K562 (cell line): ENCODE measurements around the gene CDC42EP1. TPM values are rescaled to one million over a fixed set of nuclear protein-coding genes. Genes with fewer than 3 reads are reported as not detected.
A peak's percentile ranks its signal among the peaks of the same experiment; 100 is the strongest.

Experiments
- LARP7 ChIP-seq: fragments of 450-650 bp; IDR thresholded peaks from 2 replicates; pipeline ENCODE4 v1.6.1; 2016
- MCM5 ChIP-seq: fragments of 450-650 bp; IDR thresholded peaks from 2 replicates; pipeline ENCODE4 v1.6.1; 2016; ENCODE audit warnings: low read depth
- MEIS2 ChIP-seq: fragments of 450-650 bp; IDR thresholded peaks from 2 replicates; pipeline ENCODE4 v1.6.1; 2014; ENCODE audit warnings: mild to moderate bottlenecking; ENCODE audit not compliant: partially characterized antibody
- RHOXF2B ChIP-seq: fragments of 250-450 bp; sonication (Bioruptor Pico); conservative IDR thresholded peaks from 2 replicates; pipeline ENCODE4 v1.5.1; 2021
- ZFP36 ChIP-seq: fragments of 150-350 bp; IDR thresholded peaks from 2 replicates; pipeline ENCODE4 v1.6.1; 2018; ENCODE audit warnings: low read length, low read depth; ENCODE audit not compliant: partially characterized antibody
- ZFPM2 ChIP-seq: fragments of 250-450 bp; sonication (Bioruptor Pico); IDR thresholded peaks from 2 replicates; pipeline ENCODE4 v1.5.1; 2022; ENCODE audit warnings: mild to moderate bottlenecking
- ZNF695 ChIP-seq: fragments of 450-650 bp; formaldehyde crosslinking; IDR thresholded peaks from 2 replicates; pipeline ENCODE4 v1.4.0; 2020; ENCODE audit warnings: mild to moderate bottlenecking, moderate library complexity
- polyA plus RNA-seq, 8 experiments: library from polyadenylated mRNA; depleted of rRNA in 4 of 8; stranded (reverse) in 5 of 8; unstranded in 3 of 8; fragments of >200 nt; fragmentation: Nextera tagmentation in 2 of 8; fragmentation: Illumina TruSeq in 1 of 8; extraction: Ambion mirVana in 2 of 8; extraction: Trizol in 1 of 8; gene quantifications; 2 replicates each; pipeline versions ENCODE4 v1.2.1 to v1.2.3, GENCODE V29; 2011 to 2014; ENCODE audit warnings: inconsistent platforms in 1 of 8, missing spikeins in 1 of 8
- total RNA-seq, 7 experiments: library from RNA; depleted of rRNA in 6 of 7; stranded (reverse); fragments of >200 nt in 6 of 7; fragmentation: Illumina TruSeq in 2 of 7; extraction: Trizol in 2 of 7; gene quantifications; 2 replicates each; pipeline versions ENCODE4 v1.2.1 to v1.2.3, GENCODE V29; 2011 to 2021; ENCODE audit warnings: low replicate concordance in 1 of 7
- TF ChIP-seq, protein P1 (sequence below): fragments of 150-350 bp; conservative IDR thresholded peaks from 2 replicates; pipeline ENCODE4 v1.6.1; 2014; ENCODE audit warnings: low read length
- TF ChIP-seq, protein P2 (sequence below): fragments of 250-450 bp; sonication (Bioruptor Pico); IDR thresholded peaks from 2 replicates; pipeline ENCODE4 v1.9.0; 2021; ENCODE audit warnings: mild to moderate bottlenecking, inconsistent platforms
- TF ChIP-seq, protein P3 (sequence below): fragments of 200-800 bp; sonication (Bioruptor generic); IDR thresholded peaks from 2 replicates; pipeline ENCODE4 v1.6.1; 2016; ENCODE audit warnings: missing genetic modification characterization, missing compliant biosample characterization

CDC42EP1 gene
- total and polyA plus RNA-seq, 9 of the 15 experiments (the other 6 are each of a cell fraction or from before 2014, with no cell fraction given): 0.67 to 70.2 (median 7.3) TPM

DNA sequence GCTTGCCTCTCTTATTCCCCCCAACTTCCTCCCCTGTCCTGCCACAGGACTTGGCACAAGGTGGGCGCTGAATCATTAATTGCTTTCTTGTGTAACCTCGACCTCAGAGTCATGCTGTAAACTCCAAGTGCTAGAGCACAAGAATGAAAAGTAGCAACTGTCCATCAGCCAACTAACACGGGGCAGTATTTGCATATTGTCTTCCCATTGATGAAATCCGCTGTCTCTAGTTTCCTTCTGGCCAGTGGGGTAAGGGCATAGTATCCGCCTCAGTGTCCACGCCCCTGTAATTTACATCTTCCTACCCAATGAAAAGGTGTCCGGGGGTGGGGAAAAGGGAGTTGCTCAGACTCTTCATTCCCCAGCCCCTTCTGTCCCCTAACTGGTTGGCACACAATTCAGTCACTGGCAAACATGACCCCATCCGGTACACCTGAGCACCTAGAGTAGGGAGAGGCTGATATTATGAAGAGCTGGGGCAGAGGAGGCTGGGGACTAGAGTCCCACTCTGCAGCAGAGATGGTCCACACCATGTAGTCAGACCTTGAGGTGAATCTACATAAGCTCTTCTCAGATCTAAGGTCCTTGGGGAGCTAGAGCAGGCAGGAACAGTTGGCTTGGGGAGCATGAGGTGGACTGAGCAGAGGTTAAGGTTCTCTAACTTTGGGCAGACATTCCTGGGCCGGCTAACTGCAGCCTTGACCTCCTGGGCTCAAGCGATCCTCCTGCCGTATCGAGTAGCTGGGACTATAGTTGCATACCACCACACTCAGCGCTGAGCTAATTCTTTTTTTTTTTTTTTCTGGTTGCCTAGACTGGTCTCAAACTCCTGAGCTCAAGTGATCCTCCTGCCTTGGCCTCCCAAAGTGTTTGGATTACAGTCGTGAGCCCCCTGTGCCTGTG lies 41.5 kb downstream of the CDC42EP1 start (continued):
- TF ChIP-seq, protein P1, sequence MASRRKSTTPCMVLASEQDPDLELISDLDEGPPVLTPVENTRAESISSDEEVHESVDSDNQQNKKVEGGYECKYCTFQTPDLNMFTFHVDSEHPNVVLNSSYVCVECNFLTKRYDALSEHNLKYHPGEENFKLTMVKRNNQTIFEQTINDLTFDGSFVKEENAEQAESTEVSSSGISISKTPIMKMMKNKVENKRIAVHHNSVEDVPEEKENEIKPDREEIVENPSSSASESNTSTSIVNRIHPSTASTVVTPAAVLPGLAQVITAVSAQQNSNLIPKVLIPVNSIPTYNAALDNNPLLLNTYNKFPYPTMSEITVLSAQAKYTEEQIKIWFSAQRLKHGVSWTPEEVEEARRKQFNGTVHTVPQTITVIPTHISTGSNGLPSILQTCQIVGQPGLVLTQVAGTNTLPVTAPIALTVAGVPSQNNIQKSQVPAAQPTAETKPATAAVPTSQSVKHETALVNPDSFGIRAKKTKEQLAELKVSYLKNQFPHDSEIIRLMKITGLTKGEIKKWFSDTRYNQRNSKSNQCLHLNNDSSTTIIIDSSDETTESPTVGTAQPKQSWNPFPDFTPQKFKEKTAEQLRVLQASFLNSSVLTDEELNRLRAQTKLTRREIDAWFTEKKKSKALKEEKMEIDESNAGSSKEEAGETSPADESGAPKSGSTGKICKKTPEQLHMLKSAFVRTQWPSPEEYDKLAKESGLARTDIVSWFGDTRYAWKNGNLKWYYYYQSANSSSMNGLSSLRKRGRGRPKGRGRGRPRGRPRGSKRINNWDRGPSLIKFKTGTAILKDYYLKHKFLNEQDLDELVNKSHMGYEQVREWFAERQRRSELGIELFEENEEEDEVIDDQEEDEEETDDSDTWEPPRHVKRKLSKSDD: no peak
- TF ChIP-seq ZFP36 (no peak), MEIS2 (peak; percentile 51), ZNF695 (no peak), LARP7 (no peak), RHOXF2B (no peak), MCM5 (no peak), ZFPM2 (CRISPR knock-in tag) (no peak)
- TF ChIP-seq, protein P2, sequence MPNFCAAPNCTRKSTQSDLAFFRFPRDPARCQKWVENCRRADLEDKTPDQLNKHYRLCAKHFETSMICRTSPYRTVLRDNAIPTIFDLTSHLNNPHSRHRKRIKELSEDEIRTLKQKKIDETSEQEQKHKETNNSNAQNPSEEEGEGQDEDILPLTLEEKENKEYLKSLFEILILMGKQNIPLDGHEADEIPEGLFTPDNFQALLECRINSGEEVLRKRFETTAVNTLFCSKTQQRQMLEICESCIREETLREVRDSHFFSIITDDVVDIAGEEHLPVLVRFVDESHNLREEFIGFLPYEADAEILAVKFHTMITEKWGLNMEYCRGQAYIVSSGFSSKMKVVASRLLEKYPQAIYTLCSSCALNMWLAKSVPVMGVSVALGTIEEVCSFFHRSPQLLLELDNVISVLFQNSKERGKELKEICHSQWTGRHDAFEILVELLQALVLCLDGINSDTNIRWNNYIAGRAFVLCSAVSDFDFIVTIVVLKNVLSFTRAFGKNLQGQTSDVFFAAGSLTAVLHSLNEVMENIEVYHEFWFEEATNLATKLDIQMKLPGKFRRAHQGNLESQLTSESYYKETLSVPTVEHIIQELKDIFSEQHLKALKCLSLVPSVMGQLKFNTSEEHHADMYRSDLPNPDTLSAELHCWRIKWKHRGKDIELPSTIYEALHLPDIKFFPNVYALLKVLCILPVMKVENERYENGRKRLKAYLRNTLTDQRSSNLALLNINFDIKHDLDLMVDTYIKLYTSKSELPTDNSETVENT (CRISPR knock-in tag): no peak
- TF ChIP-seq, protein P3, sequence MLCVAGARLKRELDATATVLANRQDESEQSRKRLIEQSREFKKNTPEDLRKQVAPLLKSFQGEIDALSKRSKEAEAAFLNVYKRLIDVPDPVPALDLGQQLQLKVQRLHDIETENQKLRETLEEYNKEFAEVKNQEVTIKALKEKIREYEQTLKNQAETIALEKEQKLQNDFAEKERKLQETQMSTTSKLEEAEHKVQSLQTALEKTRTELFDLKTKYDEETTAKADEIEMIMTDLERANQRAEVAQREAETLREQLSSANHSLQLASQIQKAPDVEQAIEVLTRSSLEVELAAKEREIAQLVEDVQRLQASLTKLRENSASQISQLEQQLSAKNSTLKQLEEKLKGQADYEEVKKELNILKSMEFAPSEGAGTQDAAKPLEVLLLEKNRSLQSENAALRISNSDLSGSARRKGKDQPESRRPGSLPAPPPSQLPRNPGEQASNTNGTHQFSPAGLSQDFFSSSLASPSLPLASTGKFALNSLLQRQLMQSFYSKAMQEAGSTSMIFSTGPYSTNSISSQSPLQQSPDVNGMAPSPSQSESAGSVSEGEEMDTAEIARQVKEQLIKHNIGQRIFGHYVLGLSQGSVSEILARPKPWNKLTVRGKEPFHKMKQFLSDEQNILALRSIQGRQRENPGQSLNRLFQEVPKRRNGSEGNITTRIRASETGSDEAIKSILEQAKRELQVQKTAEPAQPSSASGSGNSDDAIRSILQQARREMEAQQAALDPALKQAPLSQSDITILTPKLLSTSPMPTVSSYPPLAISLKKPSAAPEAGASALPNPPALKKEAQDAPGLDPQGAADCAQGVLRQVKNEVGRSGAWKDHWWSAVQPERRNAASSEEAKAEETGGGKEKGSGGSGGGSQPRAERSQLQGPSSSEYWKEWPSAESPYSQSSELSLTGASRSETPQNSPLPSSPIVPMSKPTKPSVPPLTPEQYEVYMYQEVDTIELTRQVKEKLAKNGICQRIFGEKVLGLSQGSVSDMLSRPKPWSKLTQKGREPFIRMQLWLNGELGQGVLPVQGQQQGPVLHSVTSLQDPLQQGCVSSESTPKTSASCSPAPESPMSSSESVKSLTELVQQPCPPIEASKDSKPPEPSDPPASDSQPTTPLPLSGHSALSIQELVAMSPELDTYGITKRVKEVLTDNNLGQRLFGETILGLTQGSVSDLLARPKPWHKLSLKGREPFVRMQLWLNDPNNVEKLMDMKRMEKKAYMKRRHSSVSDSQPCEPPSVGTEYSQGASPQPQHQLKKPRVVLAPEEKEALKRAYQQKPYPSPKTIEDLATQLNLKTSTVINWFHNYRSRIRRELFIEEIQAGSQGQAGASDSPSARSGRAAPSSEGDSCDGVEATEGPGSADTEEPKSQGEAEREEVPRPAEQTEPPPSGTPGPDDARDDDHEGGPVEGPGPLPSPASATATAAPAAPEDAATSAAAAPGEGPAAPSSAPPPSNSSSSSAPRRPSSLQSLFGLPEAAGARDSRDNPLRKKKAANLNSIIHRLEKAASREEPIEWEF: no peak
- TF ChIP-seq, all 486 proteins: peak for 17
